ENCODE measurements around the gene KLK7. TPM values are rescaled to one million over a fixed set of nuclear protein-coding genes. Genes with fewer than 3 reads are reported as not detected.
"Not testable (repeated sequence)": the region's sequence is repeated elsewhere in the genome, so short reads cannot be mapped to it uniquely, and the experiment has no call there.

The KLK7 gene
- total RNA-seq, 2 experiments from 2014 or later: not detected

DNA sequence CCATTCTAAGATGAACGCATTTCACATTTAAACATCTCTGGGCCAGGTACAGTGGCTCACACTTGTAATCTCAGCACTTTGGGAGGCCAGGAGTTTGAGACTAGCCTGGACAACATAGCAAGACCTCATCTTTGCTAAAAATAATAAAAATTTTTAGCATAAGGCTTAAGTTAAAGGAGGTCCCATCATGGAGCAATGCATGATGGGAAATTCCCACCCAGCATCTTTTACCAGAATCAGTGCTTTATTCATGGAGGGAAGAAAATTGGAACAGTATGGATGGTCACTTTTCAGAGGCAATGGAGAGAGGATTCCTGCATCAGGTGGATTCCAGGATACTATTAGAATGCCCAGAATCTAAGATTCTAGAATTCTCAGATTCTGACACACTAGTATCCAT, 21.5 kb upstream of the KLK7 start:
- Mint-ChIP-seq H3K27ac (no peak overlapping the region), H3K36me3 (no peaks in the 10 kb centered on the region), H3K9me3 (ENCODE audit: low read depth) (no peaks in the 10 kb centered on the region), H3K27me3 (peaks cover 20% of the 10 kb centered on the region), H3K4me3 (no peak overlapping the region), H3K4me1 (no peaks in the 10 kb centered on the region)
- ATAC-seq (no peak), DNase-seq (no peak)
- CTCF ChIA-PET: no interaction called here

DNA sequence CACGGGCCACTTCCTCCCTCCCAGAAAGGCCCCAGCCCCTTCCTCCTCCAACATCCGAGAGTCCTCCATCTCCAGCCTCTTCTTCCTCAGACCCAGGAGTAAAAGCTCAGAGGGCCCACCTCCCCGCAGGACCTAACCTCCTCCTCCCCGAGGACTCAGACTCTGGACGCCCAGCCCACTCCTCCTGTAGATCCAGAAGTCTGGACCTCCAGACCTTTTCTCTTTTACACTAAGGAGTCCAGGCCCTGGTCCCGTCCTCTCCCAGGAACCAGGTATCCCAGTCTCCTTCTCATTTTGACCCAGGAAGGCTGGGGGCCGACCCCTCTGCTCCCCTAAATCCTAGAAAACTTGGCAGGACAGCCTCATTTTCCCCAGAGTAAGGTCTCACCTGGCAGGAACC, 19.6 kb upstream of the KLK7 start:
- DNase-seq (no peak), ATAC-seq (no peak)
- peaks cover 20% of the 10 kb centered on the region for H3K27me3 Mint-ChIP-seq
- H3K36me3 Mint-ChIP-seq: no peaks in the 10 kb centered on the region
- no peaks in the 10 kb centered on the region for H3K9me3 Mint-ChIP-seq (ENCODE audit: low read depth)
- H3K4me3 Mint-ChIP-seq: no peak overlapping the region
- no peaks in the 10 kb centered on the region for H3K4me1 Mint-ChIP-seq
- no peak overlapping the region for H3K27ac Mint-ChIP-seq
- CTCF ChIA-PET: no interaction called here

DNA sequence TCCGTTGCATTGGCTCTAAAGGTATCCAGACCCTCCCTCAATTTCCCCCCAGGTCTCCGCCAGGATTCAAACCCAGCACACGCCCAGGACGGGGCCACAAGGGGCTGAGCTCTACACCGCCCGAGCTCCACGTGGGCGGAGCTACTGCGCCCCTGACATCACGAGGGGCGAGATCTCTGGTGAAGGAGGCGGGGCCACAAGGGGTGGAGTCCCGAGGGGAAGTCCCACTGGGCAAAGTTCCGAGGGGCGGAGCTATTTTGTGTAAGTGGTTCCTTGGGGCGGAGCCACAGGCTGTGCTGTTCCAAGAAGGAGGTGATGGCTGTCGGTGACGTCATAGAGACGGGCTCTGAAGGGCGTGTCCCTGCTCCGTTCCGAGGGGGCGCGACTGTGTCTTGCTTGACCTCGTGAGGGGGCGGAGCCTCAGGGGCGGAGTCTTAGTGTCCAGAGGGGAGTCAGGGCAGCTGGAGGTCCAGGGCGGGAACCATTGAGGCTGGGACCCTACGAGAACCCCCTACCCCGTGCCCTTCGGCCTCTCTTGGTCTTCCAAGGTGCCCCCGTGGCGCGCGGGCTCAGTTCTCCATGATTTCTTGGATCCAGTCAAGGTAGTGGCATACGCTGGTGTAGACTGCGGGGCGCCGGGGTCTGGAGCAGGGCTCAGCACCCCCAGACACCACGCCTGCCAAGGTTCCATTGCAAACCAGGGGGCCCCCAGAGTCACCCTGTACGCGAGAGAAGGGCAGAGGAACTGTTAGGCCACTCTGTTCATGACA, 19.0 kb upstream of the KLK7 start:
- H3K4me1 Mint-ChIP-seq: no peaks in the 10 kb centered on the region
- DNase-seq (peak; percentile 58), ATAC-seq (peak; percentile 55)
- CTCF ChIA-PET: no interaction called here
- H3K4me3 Mint-ChIP-seq: no peak overlapping the region
- no peaks in the 10 kb centered on the region for H3K9me3 Mint-ChIP-seq (ENCODE audit: low read depth)
- peaks cover 23% of the 10 kb centered on the region for H3K27me3 Mint-ChIP-seq
- H3K36me3 Mint-ChIP-seq: no peaks in the 10 kb centered on the region
- H3K27ac Mint-ChIP-seq: no peak overlapping the region

DNA sequence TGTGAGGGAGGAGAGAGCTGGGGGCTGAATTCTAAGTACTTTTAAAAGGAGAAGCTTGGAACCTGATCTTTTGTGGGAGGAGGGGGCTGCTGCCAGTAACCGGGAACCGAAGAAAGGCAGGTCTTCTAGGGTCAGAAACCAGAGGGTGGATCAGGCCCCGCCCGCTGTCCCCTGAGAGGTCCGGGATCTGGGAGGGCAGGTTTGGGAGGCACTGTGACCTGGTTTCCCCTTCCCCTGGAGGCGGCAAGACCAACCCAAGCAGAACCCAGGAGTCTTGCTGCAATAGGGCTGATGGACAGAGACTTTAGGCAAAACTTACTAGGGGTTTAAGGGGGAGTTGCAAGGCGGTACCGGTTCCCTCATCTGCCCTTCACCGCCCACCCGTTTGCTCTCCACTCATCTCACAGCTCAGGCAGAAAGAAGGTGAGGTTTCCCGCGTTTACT, 18.4 kb upstream of the KLK7 start:
- no peaks in the 10 kb centered on the region for H3K36me3 Mint-ChIP-seq
- CTCF ChIA-PET: no interaction called here
- ATAC-seq (no peak), DNase-seq (no peak)
- no peak overlapping the region for H3K4me3 Mint-ChIP-seq
- H3K27ac Mint-ChIP-seq: no peak overlapping the region
- H3K9me3 Mint-ChIP-seq (ENCODE audit: low read depth): no peaks in the 10 kb centered on the region
- no peaks in the 10 kb centered on the region for H3K4me1 Mint-ChIP-seq
- peaks cover 23% of the 10 kb centered on the region for H3K27me3 Mint-ChIP-seq

DNA sequence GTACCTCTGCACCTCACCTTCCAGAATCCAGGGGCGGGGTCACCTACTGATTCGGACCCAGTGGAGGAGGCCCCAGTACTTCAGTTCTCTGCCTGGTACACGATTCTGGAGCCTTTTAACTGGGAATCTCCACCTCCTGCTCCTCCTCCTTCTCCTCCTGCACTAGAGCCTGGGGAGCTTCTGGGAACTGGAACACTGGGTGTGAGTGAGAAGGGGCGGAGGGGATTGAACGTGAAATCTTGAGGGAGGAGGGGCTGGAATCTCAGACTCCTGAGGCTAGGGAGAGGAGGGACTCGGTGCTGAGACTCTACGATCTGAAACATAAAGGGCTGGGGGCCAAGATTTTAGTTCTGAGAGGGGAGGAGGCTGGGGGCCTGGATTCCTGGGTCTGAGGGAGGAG, 17.8 kb upstream of the KLK7 start, which contains the start of gene KLK8:
Gene KLK8 (minus strand): TSS at position 90 of the 400 bp plus-strand sequence. CDS start 437 bp downstream, outside the sequence.
- ATAC-seq: no peak
- Mint-ChIP-seq H3K4me3 (no peak within 1 kb of the TSS), H3K36me3 (no peaks in the 10 kb centered on the region), H3K4me1 (no peaks in the 10 kb centered on the region), H3K27me3 (peaks cover 23% of the 10 kb centered on the region), H3K27ac (no peak within 1 kb of the TSS), H3K9me3 (ENCODE audit: low read depth) (no peaks in the 10 kb centered on the region)
- CTCF ChIA-PET: interaction anchor here (0.8 kb wide), 1 partner anchor 15 kb away, joined by 3 read pairs; no protein-coding TSS in a partner anchor
- DNase-seq: no peak

DNA sequence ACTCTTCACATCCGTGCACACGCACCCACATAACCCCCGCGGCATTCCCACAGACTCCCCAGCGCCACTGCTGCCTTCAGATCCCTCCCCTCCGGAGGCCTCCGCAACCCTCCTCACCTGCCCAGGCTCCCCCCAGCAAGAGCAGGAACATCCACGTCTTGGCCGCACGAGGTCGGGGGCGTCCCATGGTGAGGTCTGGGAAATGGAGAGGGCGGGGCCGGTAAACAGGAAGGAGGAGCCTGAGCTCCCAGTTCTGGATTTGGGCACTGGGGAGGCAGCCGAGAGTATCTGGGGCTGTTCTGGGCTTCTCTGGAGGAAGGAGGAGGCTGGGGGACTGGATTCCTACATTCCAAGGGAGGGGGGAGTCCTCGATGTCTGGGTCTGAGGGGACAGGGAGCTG, 17.3 kb upstream of the KLK7 start:
- no peaks in the 10 kb centered on the region for H3K36me3 Mint-ChIP-seq
- DNase-seq (no peak), ATAC-seq (no peak)
- no peak overlapping the region for H3K4me3 Mint-ChIP-seq
- peaks cover 19% of the 10 kb centered on the region for H3K27me3 Mint-ChIP-seq
- no peaks in the 10 kb centered on the region for H3K9me3 Mint-ChIP-seq (ENCODE audit: low read depth)
- CTCF ChIA-PET: interaction anchor here (0.8 kb wide), 1 partner anchor 16 kb away, joined by 3 read pairs; no protein-coding TSS in a partner anchor
- H3K27ac Mint-ChIP-seq: no peak overlapping the region
- no peaks in the 10 kb centered on the region for H3K4me1 Mint-ChIP-seq

DNA sequence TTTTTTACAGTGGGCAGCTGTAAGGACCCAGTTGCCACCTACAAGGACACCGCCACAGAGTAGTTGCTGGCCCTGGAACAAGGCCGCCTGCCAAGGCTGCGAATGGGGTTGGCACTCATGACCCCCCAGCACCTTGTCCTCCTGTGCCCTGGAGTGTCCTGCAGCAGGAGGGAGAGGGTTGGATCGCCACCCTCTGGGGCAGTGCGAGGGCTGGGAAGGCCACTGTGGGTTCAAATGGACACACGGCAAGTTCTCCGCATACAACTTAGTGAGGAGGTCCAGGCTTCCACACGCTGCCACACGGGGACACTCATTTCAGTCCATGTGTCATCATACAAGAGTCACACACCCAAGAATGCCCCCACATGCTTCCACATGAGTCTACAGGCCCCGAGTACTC, 16.7 kb upstream of the KLK7 start:
- Mint-ChIP-seq H3K27me3 (peaks cover 19% of the 10 kb centered on the region), H3K4me3 (no peak overlapping the region), H3K36me3 (no peaks in the 10 kb centered on the region), H3K4me1 (no peaks in the 10 kb centered on the region), H3K9me3 (ENCODE audit: low read depth) (no peaks in the 10 kb centered on the region), H3K27ac (no peak overlapping the region)
- no peak for DNase-seq
- CTCF ChIA-PET: no interaction called here
- no peak for ATAC-seq

DNA sequence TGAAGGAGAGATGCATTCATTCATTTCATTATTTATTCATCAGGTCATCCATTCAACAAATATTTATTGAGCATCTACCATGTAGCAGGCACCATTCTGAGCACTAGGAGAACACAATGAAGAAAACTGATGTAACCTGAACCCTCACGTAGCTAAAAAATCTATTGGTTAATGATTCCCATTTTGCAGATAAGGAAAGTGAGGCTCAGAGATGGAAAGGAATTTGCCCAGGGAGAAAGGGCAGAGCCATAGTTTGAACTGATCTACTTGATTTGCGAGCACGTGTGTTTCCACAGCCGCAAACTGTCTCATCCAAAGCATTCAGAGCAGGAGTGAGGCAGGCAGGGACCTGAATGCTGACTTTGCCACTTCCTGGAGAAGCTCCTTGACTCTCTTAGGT, 15.0 kb upstream of the KLK7 start:
- ATAC-seq (no peak), DNase-seq (no peak)
- H3K4me1 Mint-ChIP-seq: no peaks in the 10 kb centered on the region
- no peak overlapping the region for H3K4me3 Mint-ChIP-seq
- no peak overlapping the region for H3K27ac Mint-ChIP-seq
- CTCF ChIA-PET: no interaction called here
- H3K36me3 Mint-ChIP-seq: no peaks in the 10 kb centered on the region
- H3K9me3 Mint-ChIP-seq (ENCODE audit: low read depth): peaks cover 2% of the 10 kb centered on the region
- H3K27me3 Mint-ChIP-seq: peaks cover 19% of the 10 kb centered on the region

DNA sequence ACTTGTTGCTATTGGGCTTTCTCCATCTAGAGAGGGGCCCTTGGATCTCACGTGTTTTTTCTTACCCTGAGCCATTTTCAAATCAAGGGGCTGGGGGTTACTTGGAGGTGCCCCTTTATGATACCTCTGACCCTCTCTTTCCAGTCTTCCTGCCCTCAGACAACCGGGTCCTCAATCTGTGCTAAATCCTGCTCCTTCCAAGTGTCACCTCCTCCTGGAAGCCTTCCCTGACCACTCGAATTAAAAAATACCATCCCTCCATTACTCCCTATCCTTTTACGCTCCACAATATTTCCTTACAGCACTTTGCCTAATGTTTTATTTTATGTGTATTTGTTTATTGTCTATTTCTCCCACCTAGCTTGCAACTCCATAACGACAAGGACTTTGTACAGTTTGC, 14.3 kb upstream of the KLK7 start:
- Mint-ChIP-seq H3K9me3 (ENCODE audit: low read depth) (peaks cover 2% of the 10 kb centered on the region), H3K4me1 (no peaks in the 10 kb centered on the region), H3K27me3 (peaks cover 19% of the 10 kb centered on the region), H3K27ac (no peak overlapping the region), H3K36me3 (no peaks in the 10 kb centered on the region), H3K4me3 (no peak overlapping the region)
- ATAC-seq: no peak
- CTCF ChIA-PET: no interaction called here
- DNase-seq: no peak

DNA sequence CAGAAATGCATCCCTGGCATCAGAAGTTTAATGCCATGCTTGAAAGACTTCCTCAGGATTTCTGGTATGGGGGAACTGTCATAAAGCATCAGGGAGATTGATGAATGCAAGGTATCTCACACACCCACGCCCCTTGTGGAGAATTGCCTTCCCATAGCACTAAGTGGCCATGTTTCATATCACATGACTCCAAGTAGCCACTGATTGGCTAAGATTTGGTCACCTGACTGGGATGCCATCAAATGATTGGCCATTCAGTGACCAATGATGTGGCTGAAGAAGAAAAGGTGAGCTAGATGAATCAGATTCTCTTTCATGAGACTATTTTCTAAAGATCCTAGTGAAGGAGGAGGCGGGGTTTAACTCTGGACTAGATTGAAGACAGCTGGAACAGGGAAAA, 10.4 kb upstream of the KLK7 start:
- no peaks in the 10 kb centered on the region for H3K4me1 Mint-ChIP-seq
- no peak for ATAC-seq
- no peaks in the 10 kb centered on the region for H3K36me3 Mint-ChIP-seq
- no peak overlapping the region for H3K4me3 Mint-ChIP-seq
- H3K27ac Mint-ChIP-seq: no peak overlapping the region
- H3K27me3 Mint-ChIP-seq: peaks cover 14% of the 10 kb centered on the region
- DNase-seq: no peak
- H3K9me3 Mint-ChIP-seq (ENCODE audit: low read depth): peaks cover 2% of the 10 kb centered on the region
- CTCF ChIA-PET: no interaction called here

DNA sequence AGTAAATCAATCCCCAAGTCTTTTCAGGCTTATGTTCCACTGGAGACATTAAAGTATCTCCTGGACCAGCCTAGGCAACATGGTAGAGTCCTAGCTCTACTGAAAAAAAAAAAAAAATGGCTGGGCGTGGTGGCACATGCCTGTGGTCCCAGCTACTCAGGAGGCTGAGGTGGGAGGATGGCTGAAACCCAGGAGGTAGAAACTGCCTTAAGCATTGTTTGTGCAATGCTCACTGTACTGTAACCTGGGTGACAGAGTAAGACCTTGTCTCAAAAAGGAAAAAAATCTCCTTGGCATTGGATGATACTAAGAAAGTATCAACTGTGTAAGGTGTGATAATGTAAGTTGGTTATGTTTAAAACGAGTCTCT, 8.9 kb upstream of the KLK7 start:
- no peaks in the 10 kb centered on the region for H3K36me3 Mint-ChIP-seq
- DNase-seq (no peak), ATAC-seq (no peak)
- H3K4me3 Mint-ChIP-seq: no peak overlapping the region
- CTCF ChIA-PET: interaction anchor here (0.6 kb wide), 1 partner anchor 455 kb away, joined by 3 read pairs; no protein-coding TSS in a partner anchor
- no peak overlapping the region for H3K27ac Mint-ChIP-seq
- peaks cover 13% of the 10 kb centered on the region for H3K27me3 Mint-ChIP-seq
- peaks cover 2% of the 10 kb centered on the region for H3K9me3 Mint-ChIP-seq (ENCODE audit: low read depth)
- no peaks in the 10 kb centered on the region for H3K4me1 Mint-ChIP-seq

DNA sequence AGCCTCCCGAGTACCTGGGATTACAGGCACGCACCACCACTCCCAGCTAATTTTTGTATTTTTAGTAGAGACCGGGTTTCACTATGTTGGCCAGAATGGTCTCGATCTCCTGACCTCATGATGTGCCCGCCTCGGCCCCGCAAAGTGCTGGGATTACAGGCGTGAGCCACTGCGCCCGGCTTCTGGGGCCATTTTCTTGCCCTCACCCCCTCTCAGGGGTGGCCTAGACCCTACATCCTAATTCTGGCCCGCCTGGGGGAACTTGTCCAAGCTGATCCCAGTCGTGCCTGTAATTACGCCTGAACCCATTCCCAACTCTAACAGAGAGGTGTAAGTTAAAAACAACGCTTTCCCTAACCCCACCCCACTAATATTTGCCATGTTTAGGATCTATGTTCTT, 699 bp upstream of the KLK7 start:
- DNase-seq; H3K9me3 Mint-ChIP-seq (ENCODE audit: low read depth); CTCF ChIA-PET; H3K27ac Mint-ChIP-seq; H3K4me3 Mint-ChIP-seq; H3K4me1 Mint-ChIP-seq; ATAC-seq; H3K36me3 Mint-ChIP-seq: not testable (repeated sequence)
- peaks cover 23% of the 10 kb centered on the region for H3K27me3 Mint-ChIP-seq

DNA sequence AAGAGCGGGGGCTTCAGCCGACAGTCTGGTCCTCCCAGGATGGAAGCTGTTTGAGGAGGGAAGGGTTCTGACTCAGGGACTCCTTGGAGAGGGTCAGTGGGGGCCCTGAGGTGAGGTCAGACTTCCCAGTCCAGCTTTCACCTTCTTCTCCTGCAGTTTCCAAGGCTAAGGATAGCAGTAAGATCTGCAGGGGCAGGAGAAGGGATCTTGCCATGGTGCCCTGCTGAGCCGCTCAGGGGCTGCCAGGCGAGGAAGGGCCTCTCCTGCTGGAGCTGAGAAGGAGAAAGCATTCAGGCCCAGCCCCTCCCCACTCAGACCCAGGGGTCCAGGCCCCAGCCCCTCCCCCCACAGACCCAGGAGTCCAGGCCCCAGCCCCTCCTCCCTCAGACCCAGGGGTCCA, 1.5 kb downstream of the KLK7 start:
- H3K4me1 Mint-ChIP-seq: no peaks in the 10 kb centered on the region
- H3K27me3 Mint-ChIP-seq: peaks cover 17% of the 10 kb centered on the region
- no peak for ATAC-seq

DNA sequence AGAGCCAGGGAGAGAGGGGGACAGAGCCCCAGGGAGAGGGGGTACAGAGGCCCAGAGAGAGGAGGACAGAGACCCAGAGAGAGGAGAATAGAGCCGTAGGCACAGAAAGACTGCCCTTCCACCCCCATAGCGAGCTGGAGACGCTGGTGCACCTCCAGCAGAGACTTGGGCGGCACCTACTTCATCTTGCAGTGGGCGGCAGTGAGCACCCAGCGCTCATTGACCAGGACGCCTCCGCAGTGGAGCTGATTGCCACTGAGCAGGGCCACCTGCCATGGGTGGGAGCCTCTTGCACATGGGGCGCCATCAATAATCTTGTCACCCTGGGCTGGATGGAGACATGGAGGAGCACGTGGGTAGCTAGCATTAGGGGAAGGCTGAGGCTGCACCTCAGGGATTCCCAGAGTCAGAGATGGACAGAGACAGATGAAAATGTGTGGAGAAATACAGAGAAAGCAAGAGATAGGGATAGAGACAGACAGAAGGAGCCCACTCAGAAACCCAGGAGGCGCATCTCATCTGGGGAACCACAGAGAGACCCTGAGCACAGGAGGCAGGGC, 2.0 kb downstream of the KLK7 start:
- ATAC-seq (no peak), DNase-seq (no peak)
- Mint-ChIP-seq H3K4me1 (no peaks in the 10 kb centered on the region), H3K27ac (no peak overlapping the region), H3K9me3 (ENCODE audit: low read depth) (no peaks in the 10 kb centered on the region), H3K27me3 (peaks cover 15% of the 10 kb centered on the region), H3K36me3 (no peaks in the 10 kb centered on the region), H3K4me3 (no peak overlapping the region)
- CTCF ChIA-PET: no interaction called here

More for the DNA sequence above, 1.5 kb downstream of the KLK7 start:
- no peak overlapping the region for H3K27ac Mint-ChIP-seq
- no peak for DNase-seq
- CTCF ChIA-PET: no interaction called here
- H3K4me3 Mint-ChIP-seq: no peak overlapping the region
- H3K36me3 Mint-ChIP-seq: no peaks in the 10 kb centered on the region
- no peaks in the 10 kb centered on the region for H3K9me3 Mint-ChIP-seq (ENCODE audit: low read depth)
